Cerebellar cortex (tissue), 1 donor: ENCODE data around the gene RBP3.

Source experiments
- DNase-seq: peaks from one replicate; pipeline ENCODE4 v3.0.0-alpha.2; 2015; ENCODE audit warnings: low spot score

RBP3 gene

GRCh38 chr10:47401874-47402640 is 53.9 kb downstream of the RBP3 start:
- no peak for DNase-seq

DNA sequence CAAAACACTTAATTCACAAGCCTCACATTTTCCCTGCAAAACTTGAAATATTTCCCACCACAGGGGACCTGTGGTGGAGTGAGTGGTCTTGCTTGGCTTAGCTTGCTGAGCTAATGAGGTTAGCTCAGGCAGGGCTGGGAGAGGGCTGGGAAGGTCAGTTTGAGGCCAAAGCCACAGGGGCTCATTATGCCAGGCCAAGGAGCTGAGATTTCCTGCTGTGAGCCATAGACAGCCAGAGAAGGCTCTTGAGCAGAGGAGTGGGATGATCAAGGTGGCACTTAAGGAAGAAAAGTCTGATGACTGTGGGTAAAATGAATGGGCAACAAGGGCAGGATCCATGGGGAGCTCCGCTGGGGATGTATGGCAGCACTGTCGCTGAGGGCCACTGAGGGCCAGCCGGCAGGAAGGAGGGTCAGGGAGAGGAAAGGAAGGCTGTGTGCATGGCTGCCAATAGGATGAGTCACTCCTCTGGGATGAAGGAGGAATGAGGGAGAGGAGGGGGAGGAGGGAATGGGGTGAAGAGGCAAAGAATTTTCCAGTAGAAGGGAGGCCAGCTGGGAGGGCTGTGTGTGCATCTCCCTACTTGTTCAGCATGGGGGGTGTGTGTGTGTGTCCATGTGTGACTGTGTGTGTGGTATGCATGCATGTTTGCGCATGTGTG is 54.6 kb downstream of the RBP3 start:
- no peak for DNase-seq

- DNase-seq = no peak
These were observed 55.5 kb downstream of the RBP3 start for GRCh38 chr10:47403446-47404318.

DNA sequence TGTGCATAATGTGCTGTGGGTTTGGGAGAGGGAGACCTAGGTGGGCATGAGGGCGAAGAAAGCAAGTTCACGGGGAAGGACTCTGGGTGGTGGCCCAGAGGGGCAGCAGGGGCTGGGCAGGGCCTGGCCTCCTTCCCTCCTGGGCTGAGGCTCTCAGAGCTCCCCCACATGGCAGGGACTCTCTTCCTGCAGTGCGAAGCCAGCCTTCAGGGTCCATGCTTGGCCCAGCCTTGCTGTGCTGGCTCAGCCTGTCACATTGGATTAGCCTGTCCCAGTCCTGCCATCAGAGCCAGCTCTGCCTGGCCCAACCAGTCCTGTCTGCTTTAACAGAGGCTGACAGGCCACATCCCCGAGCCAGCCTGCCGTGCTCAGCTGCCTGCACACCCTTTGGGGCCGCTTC is 56.3 kb downstream of the RBP3 start:
- DNase-seq = no peak

DNA sequence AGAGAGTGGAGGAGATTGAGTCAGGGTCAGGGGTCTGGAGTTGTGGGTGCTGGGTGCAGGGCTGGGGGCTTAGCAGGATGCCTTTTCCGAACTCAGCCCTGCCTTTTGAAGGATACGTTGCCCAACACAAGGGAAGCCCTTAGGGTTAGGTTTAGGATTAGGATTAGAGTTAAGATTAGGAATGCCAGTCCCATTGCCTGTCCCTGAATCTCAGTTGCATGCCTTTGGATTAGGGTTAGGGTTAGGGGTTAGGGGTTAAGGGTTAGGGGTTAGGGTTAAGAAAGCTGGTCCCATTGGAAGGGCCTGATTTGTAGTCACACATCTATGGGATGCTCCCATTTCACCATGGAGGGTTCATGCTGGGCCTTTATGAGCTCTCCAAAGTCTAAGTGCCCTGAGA is 56.8 kb downstream of the RBP3 start:
- DNase-seq = no peak

- no peak for DNase-seq
These were observed 57.8 kb downstream of the RBP3 start for GRCh38 chr10:47405857-47406547.

- DNase-seq = no peak
These were observed 58.3 kb downstream of the RBP3 start for GRCh38 chr10:47406548-47406869.

DNA sequence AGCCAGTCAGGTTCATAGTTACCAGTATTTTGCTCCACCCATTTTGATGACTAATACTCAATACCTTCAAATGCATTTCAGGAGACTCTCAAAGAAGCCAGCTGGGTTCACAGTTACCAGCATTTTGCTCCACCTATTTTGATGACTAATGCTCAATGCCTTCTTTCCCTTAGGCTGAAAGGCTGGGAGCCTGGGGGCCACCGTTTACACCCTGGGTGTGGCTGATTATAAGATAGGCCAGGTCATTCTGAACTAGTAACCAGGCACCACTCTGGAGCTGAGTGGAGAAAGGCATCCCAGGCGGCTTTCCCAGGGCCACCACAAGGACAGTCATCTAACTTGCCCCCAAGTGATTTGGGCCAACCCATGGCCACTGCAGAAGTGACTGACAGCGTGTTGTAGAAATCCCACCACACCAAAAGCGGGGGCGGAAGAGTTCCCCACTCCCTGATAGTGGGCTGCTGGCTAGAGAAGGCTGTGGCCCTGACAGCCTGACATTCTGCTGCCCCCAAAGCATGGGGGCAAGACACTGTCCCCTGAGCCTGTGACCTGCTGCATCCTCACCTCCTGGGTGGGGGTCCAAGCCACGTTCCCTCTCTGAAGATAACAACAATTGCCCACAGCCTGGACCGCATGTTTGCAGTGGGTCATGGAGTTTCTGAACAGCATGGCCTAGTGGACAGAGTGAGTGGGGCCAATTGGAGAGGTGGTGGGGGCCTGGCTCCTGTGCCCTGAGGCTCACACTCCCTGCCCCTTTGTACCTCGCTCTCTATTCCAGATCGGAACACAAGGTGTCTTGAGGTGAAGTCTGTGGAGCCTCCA is 58.9 kb downstream of the RBP3 start:
- no peak for DNase-seq
